Activated T-helper 1 cell treated with Interleukin-2 at 50 U/mL for 16 hours (primary cell): Measurements from ENCODE around the gene CCDC88C.

ENCODE experiments used
- DNase-seq: peaks from one replicate; pipeline ENCODE4 v3.0.0-alpha.2; 2020; ENCODE audit warnings: low read depth

CCDC88C gene

DNA sequence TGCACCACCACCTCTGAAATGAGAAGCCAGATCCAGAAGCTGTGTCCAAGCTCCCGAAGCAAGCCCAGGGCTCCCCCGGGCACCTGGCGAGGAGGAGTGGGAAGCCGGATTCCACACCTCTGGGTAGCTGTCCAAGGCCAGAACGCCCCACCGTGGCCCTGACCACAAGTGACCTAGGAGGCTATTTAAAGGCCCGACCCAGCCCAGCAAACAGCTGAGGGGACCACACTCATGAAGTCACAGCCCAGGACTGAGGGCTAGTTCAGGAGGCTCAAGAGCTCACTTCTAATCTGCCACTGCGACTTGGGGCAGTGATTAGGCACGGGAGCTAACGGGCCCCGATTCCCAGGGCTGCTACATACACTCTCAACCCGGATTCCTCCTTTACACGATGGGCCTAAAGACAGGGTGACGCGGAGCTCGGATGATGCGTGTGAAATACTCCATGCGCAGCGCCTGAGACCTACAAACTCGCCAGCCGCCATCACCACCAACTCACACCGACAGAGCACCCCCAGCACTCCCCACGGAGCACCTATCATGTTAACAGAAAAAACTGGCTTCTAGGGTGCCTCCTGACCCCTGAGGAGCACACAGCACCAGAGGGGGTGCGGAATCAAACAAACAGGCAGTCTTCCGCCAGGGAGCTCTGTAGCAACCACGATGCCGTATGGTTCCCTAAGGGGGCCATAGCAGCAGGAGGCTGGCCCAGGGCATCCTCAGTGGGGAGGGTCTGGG lies 89.1 kb downstream of the CCDC88C start:
- DNase-seq: no peak

DNA sequence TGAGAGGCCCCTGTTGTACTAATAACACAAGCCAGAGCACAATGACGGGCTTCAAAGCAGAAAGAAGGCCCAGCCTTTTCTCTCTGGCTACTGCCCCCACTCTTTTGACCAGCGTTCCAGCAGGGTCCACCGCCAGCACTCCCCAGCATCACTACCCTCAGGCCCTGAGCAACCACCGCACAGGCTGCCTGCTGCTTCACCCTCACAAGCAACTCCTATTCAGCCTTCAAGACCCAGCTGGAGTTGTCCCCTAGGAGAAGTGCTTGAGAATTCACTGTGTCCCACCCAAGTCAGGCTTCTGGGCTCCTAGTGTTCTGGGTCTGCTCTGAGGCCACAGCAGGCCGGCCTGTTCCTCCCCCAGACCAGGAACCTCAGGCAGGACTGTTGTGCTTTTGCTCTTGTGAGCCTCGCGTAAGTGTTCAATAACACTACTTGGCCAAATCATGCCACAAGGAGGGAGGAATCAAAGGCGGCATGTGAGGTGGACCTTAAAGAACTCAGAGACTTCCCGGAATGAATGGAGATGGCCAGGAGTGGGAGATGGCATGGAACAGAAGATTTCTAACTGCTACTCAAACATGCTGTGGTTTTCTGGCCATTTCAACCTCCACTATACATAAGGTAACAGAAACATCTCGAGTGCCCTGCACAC lies 89.8 kb downstream of the CCDC88C start:
- DNase-seq: no peak

DNA sequence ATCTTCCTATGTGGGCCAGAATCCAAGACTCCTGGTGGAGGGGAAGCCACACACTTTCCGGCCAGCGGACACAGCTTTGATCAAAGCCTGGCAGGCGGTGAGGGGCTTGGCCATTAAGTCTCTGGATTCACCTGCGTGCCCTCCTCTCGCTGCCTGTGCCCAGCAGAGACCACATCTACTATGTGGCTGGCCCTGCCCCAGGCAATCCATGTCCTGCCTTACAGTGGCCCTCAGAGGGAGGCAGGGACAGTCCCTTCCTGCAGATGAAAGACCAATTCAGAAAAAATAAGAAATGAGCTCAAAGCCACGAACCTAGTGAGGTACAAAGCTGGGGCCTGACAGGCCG lies 90.4 kb downstream of the CCDC88C start:
- no peak for DNase-seq

DNA sequence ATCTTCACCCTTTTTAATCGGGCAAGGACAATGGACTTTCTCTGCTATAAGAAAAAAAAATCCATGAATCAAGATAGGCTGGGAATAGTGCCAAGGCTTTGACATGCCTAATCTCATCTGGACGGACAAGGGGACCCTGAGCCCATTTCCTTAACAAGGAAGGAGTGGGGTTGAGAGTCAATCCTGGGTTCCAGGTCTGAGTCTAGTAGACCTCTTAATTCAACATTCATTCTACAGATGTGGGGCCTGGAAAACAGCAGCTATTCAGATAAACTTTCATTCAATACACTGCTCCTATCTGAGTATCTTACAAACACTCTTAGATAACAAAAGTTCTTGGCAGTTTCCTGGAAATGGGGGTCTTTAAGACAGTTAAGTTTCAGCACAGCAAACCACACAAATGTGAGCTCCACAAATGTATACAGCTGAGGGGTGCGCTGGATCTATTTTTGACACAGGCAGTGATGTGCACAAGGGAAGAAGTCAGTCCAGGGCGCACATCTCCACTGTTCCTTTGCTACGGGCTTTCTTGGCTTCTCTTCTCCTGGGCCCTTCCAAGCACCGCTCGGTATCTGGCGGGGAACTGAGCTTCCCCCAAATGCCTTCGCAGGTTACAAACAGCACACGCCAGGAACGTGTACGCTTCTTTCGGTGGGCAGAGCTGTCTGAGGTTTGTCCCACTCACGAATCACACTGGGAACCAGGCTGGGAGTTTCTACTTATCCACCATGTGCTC lies 90.9 kb downstream of the CCDC88C start:
- no peak for DNase-seq

DNA sequence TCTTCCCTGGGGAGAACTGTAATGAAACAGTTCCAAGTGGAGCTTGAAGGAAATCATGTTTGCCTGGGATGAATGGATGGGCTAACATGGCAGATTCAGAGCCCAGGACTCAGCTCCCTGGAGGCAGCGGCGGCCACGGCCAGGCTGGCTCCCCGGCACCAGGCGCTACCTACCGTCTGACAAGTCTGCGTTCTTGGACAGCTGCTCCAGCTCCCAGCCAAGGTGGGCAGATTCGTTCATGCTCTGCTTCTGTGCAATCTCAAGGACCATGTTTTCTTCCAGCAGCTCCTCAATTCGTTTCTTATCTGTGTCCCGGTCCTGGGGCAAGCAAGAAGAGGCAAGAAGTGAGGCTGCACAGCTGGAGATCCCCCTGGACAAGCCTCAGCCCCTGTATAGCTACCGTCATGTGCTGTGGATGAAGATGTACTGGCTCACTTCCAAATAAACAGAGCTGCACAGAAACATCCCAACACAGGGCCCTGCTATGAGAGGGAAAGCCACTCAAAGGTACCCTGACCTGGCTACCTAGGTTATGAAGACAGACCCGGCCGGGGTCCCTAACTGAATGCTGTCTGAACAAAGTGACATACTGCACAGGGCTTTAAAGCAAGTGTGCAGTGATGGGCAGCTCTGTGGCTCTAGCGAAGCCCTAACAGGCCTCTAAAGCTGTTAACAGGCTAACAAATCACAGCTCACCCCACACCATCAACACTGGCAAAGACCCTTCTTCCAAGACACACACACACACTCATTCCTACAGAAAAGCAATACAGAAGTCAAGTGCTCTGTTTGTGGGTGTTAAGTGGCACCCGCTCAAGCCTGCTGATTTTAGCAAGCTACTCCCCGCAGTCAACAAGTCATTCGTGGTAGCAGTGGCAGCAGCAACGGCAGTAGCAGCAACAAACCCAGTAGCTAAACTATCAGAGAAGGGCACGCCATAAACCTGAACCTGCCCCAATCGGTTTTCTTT lies 92.7 kb downstream of the CCDC88C start:
- DNase-seq: no peak

DNA sequence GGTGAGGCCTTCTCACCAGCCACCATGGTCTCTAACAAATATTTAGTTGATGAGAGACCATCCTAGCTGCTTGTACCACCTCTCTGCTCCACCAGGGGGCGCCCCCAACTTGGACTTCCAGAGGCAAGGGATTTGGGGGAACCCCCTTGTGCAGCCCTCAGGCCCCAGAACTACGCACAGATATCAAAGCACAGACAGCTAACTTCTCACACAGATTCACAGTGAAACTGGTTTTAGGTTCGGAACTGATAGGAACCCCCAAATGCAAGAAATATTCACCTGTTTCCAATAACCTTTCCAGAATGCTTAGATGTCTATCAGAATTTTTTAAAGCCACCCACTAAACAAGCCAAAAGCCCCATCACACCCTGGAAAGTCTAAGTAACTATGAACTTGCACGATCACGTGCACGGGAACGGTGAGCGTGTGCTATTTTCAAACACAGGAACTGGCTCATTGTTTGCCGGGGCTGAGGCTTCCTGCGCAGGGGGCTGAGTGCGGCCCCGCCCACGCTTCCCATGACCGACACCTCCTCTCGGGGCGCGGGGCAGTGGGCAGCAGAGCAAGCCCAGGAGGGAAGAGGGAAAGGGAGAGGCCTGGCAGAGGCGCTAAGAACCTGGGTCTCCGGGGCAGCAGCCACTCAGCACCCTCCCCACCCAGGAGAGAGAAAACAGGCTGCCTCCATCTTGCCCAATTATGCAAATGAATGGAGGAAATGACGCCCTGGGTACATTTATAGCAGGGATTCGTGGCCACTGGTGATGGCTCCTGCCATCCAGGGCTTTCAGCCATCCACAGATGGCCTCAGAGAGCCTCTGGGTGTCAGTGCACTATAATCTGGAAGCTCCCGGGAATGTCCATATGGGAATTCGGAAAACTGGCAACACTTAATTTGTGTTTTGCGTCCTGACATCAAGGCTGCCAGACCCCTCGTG lies 93.7 kb downstream of the CCDC88C start:
- DNase-seq: peak; percentile 86

DNA sequence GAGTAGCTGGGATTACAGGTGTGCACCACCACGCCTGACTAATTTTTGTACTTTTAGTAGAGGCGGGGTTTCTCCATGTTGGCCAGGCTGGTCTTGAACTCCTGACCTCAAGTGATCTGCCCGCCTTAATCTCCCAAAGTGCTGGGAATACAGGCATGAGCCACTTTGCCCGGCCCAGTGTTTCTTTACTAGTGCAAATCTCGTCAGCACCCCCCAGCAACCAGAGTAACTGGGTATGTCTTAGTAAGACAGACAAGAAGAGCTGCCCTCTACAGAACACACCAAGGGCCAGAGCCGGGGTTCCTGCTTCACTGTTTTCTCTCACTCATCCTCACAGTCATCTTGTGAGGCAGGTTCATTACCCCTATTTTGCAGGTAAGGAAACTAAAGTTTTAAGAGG lies 94.6 kb downstream of the CCDC88C start:
- DNase-seq: no peak

DNA sequence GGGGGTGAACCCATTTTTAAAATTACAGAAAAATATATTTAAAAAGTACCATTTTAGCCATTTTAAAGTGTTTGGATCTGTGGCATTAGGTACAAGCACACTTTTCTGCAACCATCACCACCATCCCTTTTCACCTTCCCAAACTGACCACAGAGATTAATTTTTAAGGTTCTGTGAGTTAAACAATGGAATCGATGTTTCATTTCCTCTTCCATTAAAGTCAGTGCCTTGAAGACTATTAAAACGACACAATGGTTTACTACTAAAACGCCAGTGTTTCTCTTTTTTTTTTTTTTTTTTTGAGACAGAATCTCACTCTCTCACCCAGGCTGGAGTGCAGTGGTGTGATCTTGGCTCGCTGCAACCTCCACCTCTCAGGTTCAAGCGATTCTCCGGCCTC lies 95.0 kb downstream of the CCDC88C start:
- no peak for DNase-seq

DNA sequence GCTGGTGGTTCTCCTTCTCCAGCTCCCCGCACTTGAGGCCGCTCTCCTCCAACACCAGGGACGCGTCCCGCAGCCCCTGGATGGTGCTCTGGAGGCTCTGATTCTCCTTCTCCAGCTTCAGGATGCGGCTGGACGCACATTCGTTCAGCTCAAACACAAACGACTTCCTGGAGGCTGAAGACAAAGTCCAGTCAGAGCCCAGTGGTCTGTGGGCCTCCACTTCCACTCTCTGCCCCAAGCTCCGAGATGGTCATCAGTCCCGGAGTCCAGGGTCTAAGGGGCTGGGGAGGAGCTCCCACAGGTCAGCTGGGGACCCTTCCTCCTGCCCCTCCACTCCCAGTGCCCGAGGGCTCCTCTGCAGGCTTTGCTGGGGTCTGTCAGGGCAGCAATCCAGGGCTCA lies 96.5 kb downstream of the CCDC88C start:
- DNase-seq: no peak

DNA sequence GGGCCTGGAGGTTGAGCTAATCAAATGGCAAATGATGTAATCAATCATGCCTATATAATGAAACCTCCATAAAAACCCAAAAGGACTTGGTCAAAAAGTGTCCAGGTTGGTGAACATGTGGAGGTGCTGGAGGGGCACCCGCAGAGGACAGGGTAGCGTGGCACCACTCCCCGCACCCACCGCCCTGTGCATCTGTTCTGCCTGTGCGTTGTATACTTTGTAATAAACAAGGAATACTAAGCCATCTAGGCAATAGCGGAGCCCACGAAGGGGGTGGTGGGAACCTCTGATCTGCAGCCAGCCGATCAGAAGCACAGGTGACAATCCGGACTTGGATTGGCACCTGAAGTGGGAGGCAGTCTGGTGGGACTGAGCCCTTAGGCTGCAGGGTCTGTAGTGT lies 97.4 kb downstream of the CCDC88C start:
- no peak for DNase-seq

DNA sequence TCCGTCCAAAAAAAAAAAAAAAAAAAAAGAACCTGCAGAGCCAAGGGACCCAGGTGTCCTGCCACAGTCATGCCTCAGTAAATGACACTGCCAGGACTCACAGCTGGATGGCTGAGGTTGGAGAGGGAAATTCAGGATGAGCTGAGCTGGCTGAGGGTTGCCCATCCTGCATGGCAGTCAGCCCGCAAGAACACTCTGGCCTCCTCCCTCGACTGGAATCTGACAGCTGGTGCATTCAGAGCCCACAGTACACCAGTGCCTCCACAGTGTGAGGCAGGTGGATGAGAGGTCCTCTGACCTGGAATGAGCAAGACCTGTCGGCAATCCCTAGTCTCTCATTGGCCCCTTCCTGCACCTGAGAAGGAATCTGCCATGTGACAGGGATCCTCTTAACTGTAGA lies 98.7 kb downstream of the CCDC88C start:
- DNase-seq: no peak

DNA sequence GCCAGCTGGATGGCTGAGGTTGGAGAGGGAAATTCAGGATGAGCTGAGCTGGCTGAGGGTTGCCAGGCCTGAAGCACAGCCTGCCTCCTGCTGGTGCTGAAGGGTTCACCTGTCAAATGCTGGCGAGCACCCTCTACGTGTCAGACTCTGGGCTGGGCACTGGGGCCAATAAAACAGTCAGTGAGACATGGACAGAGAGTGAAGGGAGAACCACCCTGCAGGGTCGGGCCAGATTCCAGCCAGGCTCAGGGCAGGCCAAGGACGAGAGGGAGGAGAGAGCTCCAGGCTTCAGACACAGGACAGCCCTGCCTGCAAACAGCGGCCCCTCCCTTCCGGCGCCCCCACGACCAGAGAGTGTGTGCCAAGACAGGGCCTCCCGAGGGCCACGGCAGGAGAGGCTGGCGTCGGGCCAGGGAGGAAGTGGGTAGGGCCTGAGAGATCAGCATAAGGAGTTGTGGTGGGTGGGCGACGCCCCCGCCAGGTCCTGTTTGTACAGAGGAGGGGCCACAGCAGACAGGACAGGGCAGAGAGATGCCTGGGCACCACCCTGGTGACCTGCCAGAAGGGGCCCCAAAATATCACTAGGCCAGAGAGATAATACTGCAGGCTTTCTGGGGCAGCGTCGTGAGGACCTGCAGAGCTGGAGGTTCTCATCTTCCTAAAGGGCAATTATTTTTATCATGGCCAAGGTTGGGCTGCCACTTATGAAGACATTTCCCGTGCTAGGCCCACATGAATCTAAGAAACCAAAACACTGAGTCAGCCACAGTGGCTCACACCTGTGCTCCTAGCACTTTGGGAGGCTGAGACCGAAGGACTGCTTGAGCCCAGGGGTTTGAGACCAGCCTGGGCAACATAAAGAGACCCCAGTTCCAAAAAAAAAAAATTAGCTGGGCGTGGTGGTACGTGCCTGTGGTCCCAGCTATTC lies 100.0 kb downstream of the CCDC88C start:
- peak; percentile 86 for DNase-seq

DNA sequence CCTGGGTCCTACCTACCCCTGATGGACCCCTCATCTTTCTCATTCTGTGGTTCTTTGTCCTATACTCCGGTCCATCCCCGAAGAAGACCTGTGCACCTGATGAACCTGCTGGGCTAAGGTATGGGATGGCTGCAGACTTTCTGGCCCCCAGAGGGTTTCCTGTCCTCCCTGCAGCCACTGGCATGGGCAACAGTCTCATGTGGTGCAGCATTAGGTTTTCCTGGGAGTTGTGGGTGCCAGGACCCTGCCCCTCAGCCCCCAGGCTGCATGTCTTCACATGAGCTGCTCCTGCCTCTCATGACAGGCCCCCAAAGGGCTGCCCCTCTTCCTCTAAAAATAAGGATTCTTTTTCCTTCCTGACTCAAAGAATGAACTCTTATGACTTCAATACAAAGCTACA lies 100.9 kb downstream of the CCDC88C start:
- DNase-seq: no peak

DNA sequence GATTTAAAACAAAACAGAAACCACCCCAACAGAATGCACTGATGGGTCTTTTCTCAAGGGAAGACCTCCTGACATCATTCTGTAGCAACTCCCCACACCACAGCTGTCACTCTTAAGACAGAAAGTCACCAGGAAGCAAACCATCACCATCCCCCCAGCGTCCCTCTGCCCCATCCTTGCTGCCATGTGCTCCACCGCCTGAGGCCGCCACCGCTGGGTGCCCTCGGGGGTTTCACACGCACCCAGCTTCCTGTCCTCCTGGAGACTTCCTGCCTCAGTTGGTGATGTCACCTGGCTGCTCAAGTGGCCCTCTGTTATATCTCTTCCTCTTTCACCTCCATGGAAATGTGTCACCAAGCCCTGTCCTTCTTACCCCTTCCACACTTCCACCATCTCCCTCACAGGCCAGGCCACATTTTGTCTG lies 101.8 kb downstream of the CCDC88C start:
- DNase-seq: peak; percentile 77

DNA sequence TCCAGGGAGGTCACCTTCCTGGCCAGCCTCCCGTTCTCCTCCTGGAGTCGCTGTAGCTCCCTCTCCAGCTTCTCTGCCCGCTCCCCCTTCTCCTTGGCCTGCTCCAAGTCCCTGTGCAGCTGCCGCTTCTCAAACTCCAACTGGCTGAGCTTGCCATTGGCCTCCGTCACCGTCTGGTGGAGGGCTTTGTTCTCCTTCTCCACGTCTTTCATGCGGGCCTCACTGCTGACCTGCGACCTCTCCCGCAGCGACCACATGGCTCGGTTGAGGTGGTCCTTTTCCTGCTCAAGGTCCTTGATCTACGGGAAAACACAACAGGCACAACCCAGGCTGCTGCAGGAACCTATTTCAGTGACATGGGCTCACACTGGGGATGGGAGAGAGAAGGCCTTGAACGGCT lies 103.8 kb downstream of the CCDC88C start:
- DNase-seq: no peak

DNA sequence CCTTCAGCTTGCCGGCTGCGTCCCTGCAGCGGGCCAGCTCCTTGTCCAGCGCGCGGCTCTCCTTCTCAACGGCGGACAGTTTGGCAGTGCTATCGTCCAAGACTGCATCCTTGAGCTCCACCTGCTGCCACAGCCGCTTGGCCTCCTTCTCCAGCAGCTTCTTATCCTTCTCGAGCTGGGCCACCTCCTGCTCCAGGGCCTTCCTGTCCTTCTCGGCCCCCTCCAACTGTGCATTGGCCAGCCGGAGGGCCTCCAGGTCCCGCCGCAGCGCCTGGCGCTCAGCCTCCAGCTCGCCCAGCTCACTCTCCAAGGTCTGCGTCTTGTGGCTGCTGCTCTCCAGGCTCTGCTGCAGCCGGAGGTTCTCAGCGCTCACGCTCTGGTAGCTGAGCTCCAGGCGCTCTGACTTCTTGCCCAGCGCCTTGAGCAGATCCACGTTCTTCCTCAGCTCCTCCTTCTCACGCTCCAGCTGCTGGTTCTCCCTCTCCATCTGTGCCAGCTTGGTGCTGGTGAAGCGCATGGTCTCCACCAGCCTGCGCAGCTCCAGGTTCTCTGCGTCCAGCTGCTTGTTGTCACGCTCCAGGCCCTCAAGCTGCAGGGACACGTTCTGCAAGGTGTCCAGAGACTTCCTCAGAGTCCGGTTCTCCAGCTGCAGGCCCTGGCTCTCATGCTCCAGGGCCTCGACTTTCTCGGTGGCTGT lies 104.3 kb downstream of the CCDC88C start:
- DNase-seq: no peak

DNA sequence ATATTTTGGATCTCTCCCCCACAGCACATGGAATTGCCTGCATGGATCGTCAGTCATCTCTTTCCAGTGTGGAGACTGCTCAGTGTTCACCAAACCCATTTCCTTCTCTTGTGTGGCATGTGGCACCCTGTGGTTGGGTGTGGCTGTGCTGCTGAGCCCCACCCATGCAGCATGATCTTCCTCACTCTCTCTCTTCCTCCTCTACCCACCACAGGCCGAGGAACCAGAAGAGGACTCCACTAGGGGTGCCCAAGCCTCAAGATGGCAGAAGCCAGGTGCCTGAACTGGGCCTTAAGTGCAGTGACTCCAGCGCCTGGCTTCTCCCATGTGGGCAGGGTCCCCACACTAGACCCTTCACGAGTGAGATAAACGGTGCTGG lies 106.3 kb downstream of the CCDC88C start:
- DNase-seq: peak; percentile 42

DNA sequence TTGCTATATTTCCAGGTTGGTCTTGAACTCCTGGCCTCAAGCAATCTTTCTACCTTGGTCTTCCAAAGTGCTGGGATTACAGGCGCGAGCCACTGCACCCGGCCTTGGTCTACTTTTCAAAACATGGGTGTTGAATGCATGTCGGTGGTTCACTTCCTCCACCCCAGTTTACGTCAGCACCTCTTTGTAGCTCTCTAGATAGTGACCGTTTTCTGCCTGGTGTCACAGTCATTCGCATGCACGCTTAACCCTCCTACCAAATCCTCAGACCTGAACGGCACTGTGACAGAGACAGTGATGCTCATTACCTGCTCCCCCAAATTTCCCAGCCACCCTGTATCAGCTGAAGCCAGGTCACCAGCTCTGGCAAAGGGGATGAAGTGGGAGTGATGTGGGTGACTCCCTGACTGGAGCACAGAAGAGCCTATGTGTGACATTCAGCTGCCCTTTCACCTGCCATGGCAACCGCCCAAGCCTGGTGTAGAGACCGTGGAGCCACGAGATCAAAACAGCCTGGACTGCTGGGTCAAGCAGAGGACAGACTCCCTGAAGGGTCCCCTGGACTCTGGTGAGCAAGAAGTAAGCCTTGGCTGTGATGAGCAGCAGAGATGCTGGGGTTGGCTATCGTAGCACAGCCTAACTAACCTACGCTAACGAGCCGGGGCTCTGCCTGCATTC lies 106.9 kb downstream of the CCDC88C start:
- DNase-seq: no peak
